Stimulated activated CD4-positive, alpha-beta T cell treated with anti-CD3 and anti-CD28 coated beads, Interleukin-12 subunit alpha, Interleukin-12 subunit beta, amount 100 ng/mL, for 24 hours (primary cell): ENCODE results near the gene BCAS3.
"Not testable (repeated sequence)": the region's sequence is repeated elsewhere in the genome, so short reads cannot be mapped to it uniquely, and the experiment has no call there.

ENCODE experiments used
- DNase-seq, 2 experiments: peaks; one replicate each; pipeline ENCODE4 v3.0.0-alpha.2; 2020; ENCODE audit warnings: low read depth in 2 of 2

BCAS3 gene

GRCh38 chr17:61127960-61128359 lies 450.3 kb downstream of the BCAS3 start:
- no peak for DNase-seq

- no peak for DNase-seq
Measured at GRCh38 chr17:61128661-61129115, 451.0 kb downstream of the BCAS3 start.

- DNase-seq = no peak
Measured at GRCh38 chr17:61129267-61130254, 451.9 kb downstream of the BCAS3 start.

- DNase-seq = no peak
Measured at GRCh38 chr17:61130330-61130729, 452.7 kb downstream of the BCAS3 start.

GRCh38 chr17:61131585-61131984 lies 453.9 kb downstream of the BCAS3 start:
- no peak for DNase-seq

- no peak for DNase-seq
Measured at GRCh38 chr17:61132524-61132923, 454.9 kb downstream of the BCAS3 start.

GRCh38 chr17:61133853-61134252 lies 456.2 kb downstream of the BCAS3 start:
- DNase-seq = no peak

- no peak for DNase-seq
Measured at GRCh38 chr17:61134551-61135235, 457.0 kb downstream of the BCAS3 start.

GRCh38 chr17:61135782-61136181 lies 458.1 kb downstream of the BCAS3 start:
- DNase-seq = no peak

- no peak for DNase-seq
Measured at GRCh38 chr17:61136296-61136695, 458.6 kb downstream of the BCAS3 start.

GRCh38 chr17:61139219-61139618 lies 461.6 kb downstream of the BCAS3 start:
- DNase-seq = peak; percentile 14 to 15

GRCh38 chr17:61140081-61140786 lies 462.6 kb downstream of the BCAS3 start:
- no peak for DNase-seq

- DNase-seq = no peak
Measured at GRCh38 chr17:61143026-61143425, 465.4 kb downstream of the BCAS3 start.

GRCh38 chr17:61144137-61144536 lies 466.5 kb downstream of the BCAS3 start:
- DNase-seq = no peak

GRCh38 chr17:61144617-61145564 lies 467.2 kb downstream of the BCAS3 start:
- DNase-seq = no peak

GRCh38 chr17:61146833-61147232 lies 469.2 kb downstream of the BCAS3 start:
- DNase-seq = not testable (repeated sequence)

GRCh38 chr17:61149106-61149825 lies 471.6 kb downstream of the BCAS3 start:
- DNase-seq = no peak

GRCh38 chr17:61149862-61150362 lies 472.3 kb downstream of the BCAS3 start:
- DNase-seq = no peak

GRCh38 chr17:61150686-61151299 lies 473.1 kb downstream of the BCAS3 start:
- DNase-seq = no peak

- no peak for DNase-seq
Measured at GRCh38 chr17:61152898-61153297, 475.2 kb downstream of the BCAS3 start.
